Neural crest cell (in vitro differentiated cells): ENCODE measurements around the gene CD164. TPM values are rescaled to one million over a fixed set of nuclear protein-coding genes. Genes with fewer than 3 reads are reported as not detected.

ENCODE experiments used
- DNase-seq: peaks from one replicate; pipeline ENCODE4 v3.0.0; 2021; ENCODE audit warnings: low read depth, mixed read lengths, low spot score
- H3K27ac Mint-ChIP-seq: one replicate; pipeline ENCODE4 v1.8.0; 2021; ENCODE audit warnings: mild to moderate bottlenecking, mixed read lengths; ENCODE audit not compliant: unreplicated experiment
- H3K27me3 Mint-ChIP-seq: 2 replicates; pipeline ENCODE4 v1.8.0; 2021; ENCODE audit warnings: low read depth, mild to moderate bottlenecking, mixed read lengths
- H3K36me3 Mint-ChIP-seq: 2 replicates; pipeline ENCODE4 v1.8.0; 2021; ENCODE audit warnings: low read depth, mild to moderate bottlenecking, mixed read lengths
- H3K4me1 Mint-ChIP-seq: 2 replicates; pipeline ENCODE4 v1.8.0; 2021; ENCODE audit warnings: mixed read lengths
- H3K4me3 Mint-ChIP-seq: one replicate; pipeline ENCODE4 v1.8.0; 2021; ENCODE audit warnings: mild to moderate bottlenecking, mixed read lengths
- H3K9me3 Mint-ChIP-seq: 2 replicates; pipeline ENCODE4 v1.8.0; 2021; ENCODE audit warnings: mixed read lengths
- total RNA-seq: library from RNA; stranded (reverse); gene quantifications from 2 replicates; pipeline ENCODE4 v1.2.1, GENCODE V29; 2021
- TF ChIP-seq, protein P1 (sequence below): fragments of 200-600 bp; sonication (generic); conservative IDR thresholded peaks from 2 replicates; pipeline ENCODE4 v1.5.0; 2021; ENCODE audit warnings: antibody characterized with exemption, mild to moderate bottlenecking

The CD164 gene
- total RNA-seq, 1 donor from 2014 or later: 73.1 TPM

- peaks cover 11% of the 10 kb centered on the region for H3K4me1 Mint-ChIP-seq
- TF ChIP-seq, protein P1, sequence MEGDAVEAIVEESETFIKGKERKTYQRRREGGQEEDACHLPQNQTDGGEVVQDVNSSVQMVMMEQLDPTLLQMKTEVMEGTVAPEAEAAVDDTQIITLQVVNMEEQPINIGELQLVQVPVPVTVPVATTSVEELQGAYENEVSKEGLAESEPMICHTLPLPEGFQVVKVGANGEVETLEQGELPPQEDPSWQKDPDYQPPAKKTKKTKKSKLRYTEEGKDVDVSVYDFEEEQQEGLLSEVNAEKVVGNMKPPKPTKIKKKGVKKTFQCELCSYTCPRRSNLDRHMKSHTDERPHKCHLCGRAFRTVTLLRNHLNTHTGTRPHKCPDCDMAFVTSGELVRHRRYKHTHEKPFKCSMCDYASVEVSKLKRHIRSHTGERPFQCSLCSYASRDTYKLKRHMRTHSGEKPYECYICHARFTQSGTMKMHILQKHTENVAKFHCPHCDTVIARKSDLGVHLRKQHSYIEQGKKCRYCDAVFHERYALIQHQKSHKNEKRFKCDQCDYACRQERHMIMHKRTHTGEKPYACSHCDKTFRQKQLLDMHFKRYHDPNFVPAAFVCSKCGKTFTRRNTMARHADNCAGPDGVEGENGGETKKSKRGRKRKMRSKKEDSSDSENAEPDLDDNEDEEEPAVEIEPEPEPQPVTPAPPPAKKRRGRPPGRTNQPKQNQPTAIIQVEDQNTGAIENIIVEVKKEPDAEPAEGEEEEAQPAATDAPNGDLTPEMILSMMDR: no peak
- H3K27me3 Mint-ChIP-seq: no peaks in the 10 kb centered on the region
- no peaks in the 10 kb centered on the region for H3K36me3 Mint-ChIP-seq
- H3K9me3 Mint-ChIP-seq: no peaks in the 10 kb centered on the region
- H3K4me3 Mint-ChIP-seq: no peak overlapping the region
- DNase-seq: no peak
- H3K27ac Mint-ChIP-seq: no peak overlapping the region
Measured at GRCh38 chr6:109318328-109318876, 63.9 kb downstream of the CD164 start.

GRCh38 chr6:109316909-109317308 is 65.4 kb downstream of the CD164 start:
- Mint-ChIP-seq H3K4me3 (no peak overlapping the region), H3K27me3 (no peaks in the 10 kb centered on the region), H3K27ac (no peak overlapping the region), H3K9me3 (no peaks in the 10 kb centered on the region), H3K4me1 (peaks cover 11% of the 10 kb centered on the region), H3K36me3 (no peaks in the 10 kb centered on the region)
- no peak for DNase-seq
- TF ChIP-seq, protein P1: no peak

Other genes with a start within 250 kb of the CD164 start
- 2.2 and 3.3 TPM in 2 replicates for gene PPIL6, start 58.2 kb upstream of the CD164 start, total RNA-seq
- 9.7 and 10.1 TPM in 2 replicates for gene SMPD2, start 58.3 kb upstream of the CD164 start, total RNA-seq
- gene MICAL1, start 73.3 kb upstream of the CD164 start, total RNA-seq: 55.5 and 58.7 TPM in 2 replicates
- gene ZBTB24, start 100.8 kb upstream of the CD164 start, total RNA-seq: 10.5 and 10.8 TPM in 2 replicates